Measurements from ENCODE around the gene CFAP20DC. TPM values are rescaled to one million over a fixed set of nuclear protein-coding genes. Genes with fewer than 3 reads are reported as not detected.

The CFAP20DC gene
- total RNA-seq, 1 donor from 2014 or later: 1.6 TPM

DNA sequence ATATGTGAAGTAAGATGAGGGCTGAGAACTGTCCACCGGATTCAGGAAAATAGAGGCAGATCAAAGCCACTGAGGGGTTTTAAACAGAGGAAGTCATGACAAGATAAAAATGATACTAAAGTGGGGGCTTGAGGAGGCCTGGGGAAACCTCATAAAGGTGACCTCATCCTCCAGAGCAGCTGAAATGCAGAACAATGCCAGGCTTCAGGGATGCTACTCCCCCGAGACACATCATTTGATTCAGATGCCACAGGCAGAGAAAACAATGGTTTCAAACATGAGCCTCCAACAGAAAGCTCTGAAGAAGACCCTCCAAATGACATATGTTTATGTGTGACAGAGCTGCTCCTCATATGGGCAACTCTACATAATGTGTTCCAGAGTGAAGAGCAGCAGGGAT lies 6.4 kb downstream of the CFAP20DC start:
- H3K4me3 ChIP-seq (ENCODE audit: low read length in 3 of 3): no peak overlapping the region
- H3K27ac ChIP-seq (ENCODE audit: low read depth, low read length): no peak overlapping the region
- no peak overlapping the region for H3K9ac ChIP-seq (ENCODE audit: low read depth in 1 of 3, low read length in 3 of 3)
- H3K4me1 ChIP-seq (ENCODE audit: control insufficient read depth in 3 of 3, insufficient read depth in 3 of 3, low read length in 3 of 3): no peaks in the 10 kb centered on the region
- no peaks in the 10 kb centered on the region for H3K27me3 ChIP-seq (ENCODE audit: control insufficient read depth in 3 of 3, insufficient read depth in 3 of 3, low read length in 3 of 3)
- H3K9me3 ChIP-seq (ENCODE audit: control insufficient read depth in 3 of 3, low read length in 3 of 3): no peaks in the 10 kb centered on the region
- H3K36me3 ChIP-seq (ENCODE audit: control insufficient read depth in 3 of 3, insufficient read depth in 3 of 3, low read length in 3 of 3): no peaks in the 10 kb centered on the region

- H3K9me3 ChIP-seq (ENCODE audit: control insufficient read depth in 3 of 3, low read length in 3 of 3): no peaks in the 10 kb centered on the region
Observed at GRCh38 chr3:59040902-59041301, 8.9 kb downstream of the CFAP20DC start.

GRCh38 chr3:59027607-59028006 lies 22.2 kb downstream of the CFAP20DC start:
- Histone ChIP-seq H3K36me3 (ENCODE audit: control insufficient read depth in 3 of 3, insufficient read depth in 3 of 3, low read length in 3 of 3) (no peaks in the 10 kb centered on the region), H3K4me1 (ENCODE audit: control insufficient read depth in 3 of 3, insufficient read depth in 3 of 3, low read length in 3 of 3) (no peaks in the 10 kb centered on the region), H3K9me3 (ENCODE audit: control insufficient read depth in 3 of 3, low read length in 3 of 3) (no peaks in the 10 kb centered on the region), H3K27me3 (ENCODE audit: control insufficient read depth in 3 of 3, insufficient read depth in 3 of 3, low read length in 3 of 3) (no peaks in the 10 kb centered on the region), H3K4me3 (ENCODE audit: low read length in 3 of 3) (no peak overlapping the region), H3K27ac (ENCODE audit: low read depth, low read length) (no peak overlapping the region), H3K9ac (ENCODE audit: low read depth in 1 of 3, low read length in 3 of 3) (no peak overlapping the region)

More at GRCh38 chr3:59040902-59041301, 8.9 kb downstream of the CFAP20DC start:
- Histone ChIP-seq H3K4me3 (ENCODE audit: low read length in 3 of 3) (no peak overlapping the region), H3K27ac (ENCODE audit: low read depth, low read length) (no peak overlapping the region), H3K4me1 (ENCODE audit: control insufficient read depth in 3 of 3, insufficient read depth in 3 of 3, low read length in 3 of 3) (no peaks in the 10 kb centered on the region), H3K27me3 (ENCODE audit: control insufficient read depth in 3 of 3, insufficient read depth in 3 of 3, low read length in 3 of 3) (no peaks in the 10 kb centered on the region), H3K9ac (ENCODE audit: low read depth in 1 of 3, low read length in 3 of 3) (no peak overlapping the region), H3K36me3 (ENCODE audit: control insufficient read depth in 3 of 3, insufficient read depth in 3 of 3, low read length in 3 of 3) (no peaks in the 10 kb centered on the region)

- H3K4me1 ChIP-seq (ENCODE audit: control insufficient read depth in 3 of 3, insufficient read depth in 3 of 3, low read length in 3 of 3): no peaks in the 10 kb centered on the region
Observed at GRCh38 chr3:59023612-59024011, 26.2 kb downstream of the CFAP20DC start.

GRCh38 chr3:59017617-59017984 lies 32.2 kb downstream of the CFAP20DC start:
- H3K4me1 ChIP-seq (ENCODE audit: control insufficient read depth in 3 of 3, insufficient read depth in 3 of 3, low read length in 3 of 3): no peaks in the 10 kb centered on the region
- H3K27me3 ChIP-seq (ENCODE audit: control insufficient read depth in 3 of 3, insufficient read depth in 3 of 3, low read length in 3 of 3): no peaks in the 10 kb centered on the region
- no peaks in the 10 kb centered on the region for H3K9me3 ChIP-seq (ENCODE audit: control insufficient read depth in 3 of 3, low read length in 3 of 3)
- H3K4me3 ChIP-seq (ENCODE audit: low read length in 3 of 3): no peak overlapping the region
- H3K9ac ChIP-seq (ENCODE audit: low read depth in 1 of 3, low read length in 3 of 3): no peak overlapping the region
- H3K36me3 ChIP-seq (ENCODE audit: control insufficient read depth in 3 of 3, insufficient read depth in 3 of 3, low read length in 3 of 3): no peaks in the 10 kb centered on the region
- H3K27ac ChIP-seq (ENCODE audit: low read depth, low read length): no peak overlapping the region

More at GRCh38 chr3:59023612-59024011, 26.2 kb downstream of the CFAP20DC start:
- no peaks in the 10 kb centered on the region for H3K9me3 ChIP-seq (ENCODE audit: control insufficient read depth in 3 of 3, low read length in 3 of 3)
- no peaks in the 10 kb centered on the region for H3K27me3 ChIP-seq (ENCODE audit: control insufficient read depth in 3 of 3, insufficient read depth in 3 of 3, low read length in 3 of 3)
- H3K9ac ChIP-seq (ENCODE audit: low read depth in 1 of 3, low read length in 3 of 3): no peak overlapping the region
- H3K4me3 ChIP-seq (ENCODE audit: low read length in 3 of 3): no peak overlapping the region
- no peak overlapping the region for H3K27ac ChIP-seq (ENCODE audit: low read depth, low read length)
- no peaks in the 10 kb centered on the region for H3K36me3 ChIP-seq (ENCODE audit: control insufficient read depth in 3 of 3, insufficient read depth in 3 of 3, low read length in 3 of 3)

- Histone ChIP-seq H3K9ac (ENCODE audit: low read depth in 1 of 3, low read length in 3 of 3) (no peak overlapping the region), H3K4me1 (ENCODE audit: control insufficient read depth in 3 of 3, insufficient read depth in 3 of 3, low read length in 3 of 3) (no peaks in the 10 kb centered on the region), H3K4me3 (ENCODE audit: low read length in 3 of 3) (no peak overlapping the region), H3K27me3 (ENCODE audit: control insufficient read depth in 3 of 3, insufficient read depth in 3 of 3, low read length in 3 of 3) (no peaks in the 10 kb centered on the region), H3K36me3 (ENCODE audit: control insufficient read depth in 3 of 3, insufficient read depth in 3 of 3, low read length in 3 of 3) (no peaks in the 10 kb centered on the region), H3K27ac (ENCODE audit: low read depth, low read length) (no peak overlapping the region), H3K9me3 (ENCODE audit: control insufficient read depth in 3 of 3, low read length in 3 of 3) (no peaks in the 10 kb centered on the region)
Observed at GRCh38 chr3:59016930-59017616, 32.8 kb downstream of the CFAP20DC start.

- Histone ChIP-seq H3K9ac (ENCODE audit: low read depth in 1 of 3, low read length in 3 of 3) (no peak overlapping the region), H3K27me3 (ENCODE audit: control insufficient read depth in 3 of 3, insufficient read depth in 3 of 3, low read length in 3 of 3) (no peaks in the 10 kb centered on the region), H3K36me3 (ENCODE audit: control insufficient read depth in 3 of 3, insufficient read depth in 3 of 3, low read length in 3 of 3) (no peaks in the 10 kb centered on the region), H3K27ac (ENCODE audit: low read depth, low read length) (no peak overlapping the region), H3K9me3 (ENCODE audit: control insufficient read depth in 3 of 3, low read length in 3 of 3) (no peaks in the 10 kb centered on the region), H3K4me1 (ENCODE audit: control insufficient read depth in 3 of 3, insufficient read depth in 3 of 3, low read length in 3 of 3) (no peaks in the 10 kb centered on the region), H3K4me3 (ENCODE audit: low read length in 3 of 3) (no peak overlapping the region)
Observed at GRCh38 chr3:59013611-59014010, 36.2 kb downstream of the CFAP20DC start.

DNA sequence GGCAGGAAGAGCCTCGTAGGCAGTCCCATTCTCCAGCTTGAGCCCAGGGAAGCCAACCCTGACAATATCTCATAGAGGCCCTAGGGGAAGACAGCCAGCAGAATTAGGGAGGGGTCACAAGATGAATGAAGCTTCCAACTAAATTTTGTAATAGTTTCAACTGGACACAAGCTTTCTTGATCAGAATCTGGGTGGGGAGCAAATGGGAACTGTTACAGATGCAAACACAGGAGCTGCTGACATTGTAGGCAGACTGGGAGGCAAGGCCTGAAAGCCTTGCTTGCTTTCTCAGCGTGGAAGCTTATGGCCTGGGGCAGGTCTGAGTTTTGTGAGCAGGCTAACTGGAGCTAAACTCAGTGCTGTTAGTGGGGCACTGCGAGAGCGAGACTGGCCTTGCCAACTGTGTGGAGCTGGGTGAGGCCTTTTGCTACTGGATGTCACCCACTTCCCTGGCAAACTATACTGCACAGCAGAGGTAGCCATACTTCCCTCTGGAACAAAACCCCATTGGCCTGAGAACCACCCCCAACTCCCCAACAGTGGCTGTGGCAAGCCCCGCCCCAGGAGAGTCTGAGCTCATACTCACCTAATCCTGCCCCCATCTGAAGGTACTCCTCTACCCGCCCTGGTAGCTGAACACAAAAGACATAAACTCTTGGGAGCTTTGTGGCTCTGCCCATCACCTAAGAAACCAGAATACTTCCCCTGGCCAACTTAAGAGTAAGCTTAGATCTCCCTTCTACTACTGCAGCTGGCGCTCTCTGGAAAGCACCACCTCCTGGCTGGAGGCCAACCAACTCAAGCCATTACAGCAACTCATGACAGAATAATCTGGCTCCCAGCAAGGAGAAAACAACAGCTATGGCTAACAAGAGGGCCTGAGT lies 42.9 kb downstream of the CFAP20DC start:
- Histone ChIP-seq H3K36me3 (ENCODE audit: control insufficient read depth in 3 of 3, insufficient read depth in 3 of 3, low read length in 3 of 3) (no peaks in the 10 kb centered on the region), H3K9ac (ENCODE audit: low read depth in 1 of 3, low read length in 3 of 3) (no peak overlapping the region), H3K4me1 (ENCODE audit: control insufficient read depth in 3 of 3, insufficient read depth in 3 of 3, low read length in 3 of 3) (no peaks in the 10 kb centered on the region), H3K4me3 (ENCODE audit: low read length in 3 of 3) (no peak overlapping the region), H3K27me3 (ENCODE audit: control insufficient read depth in 3 of 3, insufficient read depth in 3 of 3, low read length in 3 of 3) (no peaks in the 10 kb centered on the region), H3K27ac (ENCODE audit: low read depth, low read length) (no peak overlapping the region), H3K9me3 (ENCODE audit: control insufficient read depth in 3 of 3, low read length in 3 of 3) (no peaks in the 10 kb centered on the region)

DNA sequence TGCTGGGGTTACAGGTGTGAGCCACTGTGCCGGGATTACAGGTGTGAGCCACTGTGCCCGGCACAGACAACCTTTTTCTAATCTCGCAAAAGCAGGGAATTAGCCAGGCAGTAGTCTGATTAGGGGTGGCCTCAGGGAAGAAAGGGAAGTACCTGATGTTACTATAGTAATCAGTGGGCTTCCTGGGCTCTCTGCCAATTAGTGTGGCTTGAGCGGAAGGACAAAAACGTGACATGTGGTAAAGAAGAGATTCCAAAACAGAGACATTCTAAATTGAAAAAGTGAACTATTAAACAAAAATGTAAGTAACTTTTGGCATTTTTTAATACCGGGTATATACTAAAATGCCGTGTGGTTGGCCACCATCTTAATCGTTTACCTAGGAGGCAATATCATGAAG lies 48.1 kb downstream of the CFAP20DC start:
- H3K27me3 ChIP-seq (ENCODE audit: control insufficient read depth in 3 of 3, insufficient read depth in 3 of 3, low read length in 3 of 3): no peaks in the 10 kb centered on the region

GRCh38 chr3:58999774-59000160 lies 50.1 kb downstream of the CFAP20DC start:
- Histone ChIP-seq H3K9me3 (ENCODE audit: control insufficient read depth in 3 of 3, low read length in 3 of 3) (no peaks in the 10 kb centered on the region), H3K9ac (ENCODE audit: low read depth in 1 of 3, low read length in 3 of 3) (no peak overlapping the region), H3K27ac (ENCODE audit: low read depth, low read length) (no peak overlapping the region), H3K27me3 (ENCODE audit: control insufficient read depth in 3 of 3, insufficient read depth in 3 of 3, low read length in 3 of 3) (no peaks in the 10 kb centered on the region), H3K36me3 (ENCODE audit: control insufficient read depth in 3 of 3, insufficient read depth in 3 of 3, low read length in 3 of 3) (no peaks in the 10 kb centered on the region), H3K4me3 (ENCODE audit: low read length in 3 of 3) (no peak overlapping the region), H3K4me1 (ENCODE audit: control insufficient read depth in 3 of 3, insufficient read depth in 3 of 3, low read length in 3 of 3) (no peaks in the 10 kb centered on the region)

More for the DNA sequence above, 48.1 kb downstream of the CFAP20DC start:
- H3K9me3 ChIP-seq (ENCODE audit: control insufficient read depth in 3 of 3, low read length in 3 of 3): no peaks in the 10 kb centered on the region
- H3K36me3 ChIP-seq (ENCODE audit: control insufficient read depth in 3 of 3, insufficient read depth in 3 of 3, low read length in 3 of 3): no peaks in the 10 kb centered on the region
- no peak overlapping the region for H3K9ac ChIP-seq (ENCODE audit: low read depth in 1 of 3, low read length in 3 of 3)
- H3K4me1 ChIP-seq (ENCODE audit: control insufficient read depth in 3 of 3, insufficient read depth in 3 of 3, low read length in 3 of 3): no peaks in the 10 kb centered on the region
- no peak overlapping the region for H3K4me3 ChIP-seq (ENCODE audit: low read length in 3 of 3)
- no peak overlapping the region for H3K27ac ChIP-seq (ENCODE audit: low read depth, low read length)

Measured in skeletal muscle tissue (tissue), 4 donors.